ENCODE measurements around the gene BCAS3. TPM values are rescaled to one million over a fixed set of nuclear protein-coding genes. Genes with fewer than 3 reads are reported as not detected.
A peak's percentile ranks its signal among the peaks of the same experiment; 100 is the strongest.

Gene BCAS3
- total RNA-seq, 2 donors from 2014 or later = 28.0 to 37.7 TPM

GRCh38 chr17:61411011-61411260, 733.3 kb downstream of the BCAS3 start:
- WGBS, 2 experiments (ENCODE audit: insufficient coverage in 1 of 2, insufficient read length in 1 of 2) = 0 to 1% methylated on average over 1 to 29 of the region's 29 CpGs
- TF ChIP-seq, protein P1, sequence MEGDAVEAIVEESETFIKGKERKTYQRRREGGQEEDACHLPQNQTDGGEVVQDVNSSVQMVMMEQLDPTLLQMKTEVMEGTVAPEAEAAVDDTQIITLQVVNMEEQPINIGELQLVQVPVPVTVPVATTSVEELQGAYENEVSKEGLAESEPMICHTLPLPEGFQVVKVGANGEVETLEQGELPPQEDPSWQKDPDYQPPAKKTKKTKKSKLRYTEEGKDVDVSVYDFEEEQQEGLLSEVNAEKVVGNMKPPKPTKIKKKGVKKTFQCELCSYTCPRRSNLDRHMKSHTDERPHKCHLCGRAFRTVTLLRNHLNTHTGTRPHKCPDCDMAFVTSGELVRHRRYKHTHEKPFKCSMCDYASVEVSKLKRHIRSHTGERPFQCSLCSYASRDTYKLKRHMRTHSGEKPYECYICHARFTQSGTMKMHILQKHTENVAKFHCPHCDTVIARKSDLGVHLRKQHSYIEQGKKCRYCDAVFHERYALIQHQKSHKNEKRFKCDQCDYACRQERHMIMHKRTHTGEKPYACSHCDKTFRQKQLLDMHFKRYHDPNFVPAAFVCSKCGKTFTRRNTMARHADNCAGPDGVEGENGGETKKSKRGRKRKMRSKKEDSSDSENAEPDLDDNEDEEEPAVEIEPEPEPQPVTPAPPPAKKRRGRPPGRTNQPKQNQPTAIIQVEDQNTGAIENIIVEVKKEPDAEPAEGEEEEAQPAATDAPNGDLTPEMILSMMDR (conservative IDR thresholded peaks at IDR 0.05) = no peak
- Mint-ChIP-seq H3K27me3 (ENCODE audit: insufficient read depth) (peaks cover 84% of the 10 kb centered on the region), H3K9me3 (no peaks in the 10 kb centered on the region), H3K4me3 (peak overlapping the region; percentile 60), H3K36me3 (ENCODE audit: low read depth) (no peaks in the 10 kb centered on the region), H3K4me1 (peaks cover 11% of the 10 kb centered on the region), H3K27ac (no peak overlapping the region)
- peak overlapping the region; percentile 80 for H3K4me3 ChIP-seq (ENCODE audit: low read length)
- no peak for DNase-seq
- no peak overlapping the region for H3K27ac ChIP-seq (ENCODE audit: low read depth, low read length)
- H3K9me3 ChIP-seq (ENCODE audit: control insufficient read depth, low read length) = no peaks in the 10 kb centered on the region
- no peaks in the 10 kb centered on the region for H3K36me3 ChIP-seq (ENCODE audit: control insufficient read depth, insufficient read depth, low read length)
- no peak overlapping the region for H3K9ac ChIP-seq (ENCODE audit: extremely low read depth, low read length, poor library complexity, severe bottlenecking)
- peaks cover 98% of the 10 kb centered on the region for H3K27me3 ChIP-seq (ENCODE audit: control insufficient read depth, insufficient read depth, low read length, poor library complexity, severe bottlenecking)
- H3K4me1 ChIP-seq (ENCODE audit: control insufficient read depth, insufficient read depth, low read length) = no peaks in the 10 kb centered on the region

- no peak overlapping the region for H3K27ac ChIP-seq (ENCODE audit: low read depth, low read length)
- WGBS, 2 experiments (ENCODE audit: insufficient coverage in 1 of 2, insufficient read length in 1 of 2) = 2% methylated on average over 45 to 75 of the region's 75 CpGs
- H3K9ac ChIP-seq (ENCODE audit: extremely low read depth, low read length, poor library complexity, severe bottlenecking) = no peak overlapping the region
- H3K4me1 ChIP-seq (ENCODE audit: control insufficient read depth, insufficient read depth, low read length) = no peaks in the 10 kb centered on the region
- H3K27me3 ChIP-seq (ENCODE audit: control insufficient read depth, insufficient read depth, low read length, poor library complexity, severe bottlenecking) = peaks cover 98% of the 10 kb centered on the region
- H3K4me3 ChIP-seq (ENCODE audit: low read length) = peak overlapping the region; percentile 80
- H3K9me3 ChIP-seq (ENCODE audit: control insufficient read depth, low read length) = no peaks in the 10 kb centered on the region
- H3K27ac Mint-ChIP-seq = no peak overlapping the region
- no peaks in the 10 kb centered on the region for H3K36me3 ChIP-seq (ENCODE audit: control insufficient read depth, insufficient read depth, low read length)
- peaks cover 11% of the 10 kb centered on the region for H3K4me1 Mint-ChIP-seq
- TF ChIP-seq, protein P1 (conservative IDR thresholded peaks at IDR 0.05) = peak; percentile 54
- H3K4me3 Mint-ChIP-seq = peak overlapping the region; percentile 60
- DNase-seq = peak; percentile 94
- H3K27me3 Mint-ChIP-seq (ENCODE audit: insufficient read depth) = peaks cover 83% of the 10 kb centered on the region
- H3K36me3 Mint-ChIP-seq (ENCODE audit: low read depth) = no peaks in the 10 kb centered on the region
- no peaks in the 10 kb centered on the region for H3K9me3 Mint-ChIP-seq
Measured at GRCh38 chr17:61411261-61412142, 733.9 kb downstream of the BCAS3 start.

- TF ChIP-seq, protein P1 (conservative IDR thresholded peaks at IDR 0.05) = peak; percentile 100
- no peak overlapping the region for H3K27ac ChIP-seq (ENCODE audit: low read depth, low read length)
- H3K4me3 Mint-ChIP-seq = peak overlapping the region; percentile 60
- DNase-seq = peak; percentile 96
- no peaks in the 10 kb centered on the region for H3K36me3 ChIP-seq (ENCODE audit: control insufficient read depth, insufficient read depth, low read length)
- H3K4me1 ChIP-seq (ENCODE audit: control insufficient read depth, insufficient read depth, low read length) = no peaks in the 10 kb centered on the region
- WGBS, 2 experiments (ENCODE audit: insufficient coverage in 1 of 2, insufficient read length in 1 of 2) = 1% methylated on average over 61 to 69 of the region's 69 CpGs
- peaks cover 92% of the 10 kb centered on the region for H3K27me3 ChIP-seq (ENCODE audit: control insufficient read depth, insufficient read depth, low read length, poor library complexity, severe bottlenecking)
- no peaks in the 10 kb centered on the region for H3K9me3 ChIP-seq (ENCODE audit: control insufficient read depth, low read length)
- peaks cover 81% of the 10 kb centered on the region for H3K27me3 Mint-ChIP-seq (ENCODE audit: insufficient read depth)
- peak overlapping the region; percentile 20 for H3K9ac ChIP-seq (ENCODE audit: extremely low read depth, low read length, poor library complexity, severe bottlenecking)
- H3K36me3 Mint-ChIP-seq (ENCODE audit: low read depth) = no peaks in the 10 kb centered on the region
- peaks cover 11% of the 10 kb centered on the region for H3K4me1 Mint-ChIP-seq
- H3K9me3 Mint-ChIP-seq = no peaks in the 10 kb centered on the region
- H3K4me3 ChIP-seq (ENCODE audit: low read length) = peak overlapping the region; percentile 80
- H3K27ac Mint-ChIP-seq = no peak overlapping the region
Measured at GRCh38 chr17:61412143-61412859, 734.6 kb downstream of the BCAS3 start.
